ENCODE data around the gene CRIP2. TPM values are rescaled to one million over a fixed set of nuclear protein-coding genes. Genes with fewer than 3 reads are reported as not detected.

Gene CRIP2
- total and polyA plus RNA-seq, 2 of the 4 experiments (the other 2 are of a cell fraction) = 18.1 to 123 TPM

GRCh38 chr14:105505101-105505500, 30.5 kb downstream of the CRIP2 start:
- in situ Hi-C loops (cut with MboI; ENCODE audit: low sequenced_read_pairs) = no loop called here
- no peak overlapping the region for H3K4me2 ChIP-seq (ENCODE audit: low read depth, low read length)
- intact Hi-C loops (cut with micrococcal nuclease) = no loop called here

More at GRCh38 chr14:105505101-105505500, 30.5 kb downstream of the CRIP2 start:
- ChIA-PET POLR2A (ENCODE audit: unreplicated experiment) (no interaction called here), CTCF (interaction anchor here (0.5 kb wide), 1 partner anchor 492 kb away, joined by 3 read pairs; no protein-coding TSS in a partner anchor)
- H2AK5ac ChIP-seq (ENCODE audit: low read depth, low read length) = no peak overlapping the region
- H3K9me1 ChIP-seq (ENCODE audit: insufficient read depth, low read length) = no peaks in the 10 kb centered on the region
- H3K4ac ChIP-seq (ENCODE audit: low read depth, low read length) = no peak overlapping the region
- no peaks in the 10 kb centered on the region for H4K20me1 ChIP-seq (ENCODE audit: insufficient read depth, low read length)
- DNase-seq = no peak
- H4K5ac ChIP-seq (ENCODE audit: low read depth, low read length) = no peak overlapping the region
- TF ChIP-seq FOS (IDR thresholded peaks at IDR 0.05; ENCODE audit: low read depth, low read length) (no peak), RCOR1 (IDR thresholded peaks at IDR 0.05; ENCODE audit: insufficient replicate concordance, low read length) (no peak), MXI1 (IDR thresholded peaks at IDR 0.05; ENCODE audit: borderline replicate concordance, low read depth, low read length) (no peak), POLR2A (IDR thresholded peaks at IDR 0.05; ENCODE audit: low read depth, low read length) (no peak), MAFK (IDR thresholded peaks at IDR 0.05; ENCODE audit: low read depth, low read length) (no peak), MAZ (IDR thresholded peaks at IDR 0.05; ENCODE audit: borderline replicate concordance, low read depth, low read length) (no peak), BHLHE40 (IDR thresholded peaks at IDR 0.05; ENCODE audit: low read depth, low read length) (no peak), CEBPB (IDR thresholded peaks at IDR 0.05; ENCODE audit: low read depth, low read length) (no peak), NFE2L2 (IDR thresholded peaks at IDR 0.05; ENCODE audit: low read depth, low read length) (no peak), RAD21 (IDR thresholded peaks at IDR 0.05; ENCODE audit: low read length) (no peak), RFX5 (IDR thresholded peaks at IDR 0.05; ENCODE audit: low read depth, low read length) (no peak), SMC3 (IDR thresholded peaks at IDR 0.05; ENCODE audit: low read depth, low read length) (no peak), CHD1 (IDR thresholded peaks at IDR 0.05; ENCODE audit: low read depth, low read length) (no peak)
- TF ChIP-seq, protein P1, sequence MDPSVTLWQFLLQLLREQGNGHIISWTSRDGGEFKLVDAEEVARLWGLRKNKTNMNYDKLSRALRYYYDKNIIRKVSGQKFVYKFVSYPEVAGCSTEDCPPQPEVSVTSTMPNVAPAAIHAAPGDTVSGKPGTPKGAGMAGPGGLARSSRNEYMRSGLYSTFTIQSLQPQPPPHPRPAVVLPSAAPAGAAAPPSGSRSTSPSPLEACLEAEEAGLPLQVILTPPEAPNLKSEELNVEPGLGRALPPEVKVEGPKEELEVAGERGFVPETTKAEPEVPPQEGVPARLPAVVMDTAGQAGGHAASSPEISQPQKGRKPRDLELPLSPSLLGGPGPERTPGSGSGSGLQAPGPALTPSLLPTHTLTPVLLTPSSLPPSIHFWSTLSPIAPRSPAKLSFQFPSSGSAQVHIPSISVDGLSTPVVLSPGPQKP (IDR thresholded peaks at IDR 0.05; ENCODE audit: borderline replicate concordance, low read depth, low read length) = no peak
- TF ChIP-seq, protein P2, sequence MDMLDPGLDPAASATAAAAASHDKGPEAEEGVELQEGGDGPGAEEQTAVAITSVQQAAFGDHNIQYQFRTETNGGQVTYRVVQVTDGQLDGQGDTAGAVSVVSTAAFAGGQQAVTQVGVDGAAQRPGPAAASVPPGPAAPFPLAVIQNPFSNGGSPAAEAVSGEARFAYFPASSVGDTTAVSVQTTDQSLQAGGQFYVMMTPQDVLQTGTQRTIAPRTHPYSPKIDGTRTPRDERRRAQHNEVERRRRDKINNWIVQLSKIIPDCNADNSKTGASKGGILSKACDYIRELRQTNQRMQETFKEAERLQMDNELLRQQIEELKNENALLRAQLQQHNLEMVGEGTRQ (IDR thresholded peaks at IDR 0.05; ENCODE audit: low read depth, low read length) = no peak
- no peak overlapping the region for H3K27ac ChIP-seq (ENCODE audit: insufficient read depth, low read length)
- no peaks in the 10 kb centered on the region for H3K79me1 ChIP-seq (ENCODE audit: low read depth in 1 of 2, low read length in 2 of 2)
- no peaks in the 10 kb centered on the region for H3K9me3 ChIP-seq (ENCODE audit: control insufficient read depth, insufficient read depth, low read length)
- H2AK9ac ChIP-seq (replicated peaks; ENCODE audit: low read depth, low read length, poor library complexity) = no peak overlapping the region
- ATAC-seq (ENCODE audit: low read depth) = no peak
- H2BK120ac ChIP-seq (ENCODE audit: low read depth, low read length) = no peak overlapping the region
- H2BK5ac ChIP-seq (ENCODE audit: low read depth, low read length, poor library complexity, severe bottlenecking) = no peak overlapping the region
- H3K23ac ChIP-seq (ENCODE audit: low read depth, low read length) = no peak overlapping the region
- no peak overlapping the region for H3K9ac ChIP-seq (ENCODE audit: low read depth, low read length)
- no peak overlapping the region for H2AFZ ChIP-seq (replicated peaks; ENCODE audit: low read length, poor library complexity)
- no TSS peak for BruUV-seq (replicated peaks)
- no peaks in the 10 kb centered on the region for H3K4me1 ChIP-seq (ENCODE audit: control insufficient read depth, insufficient read depth, low read length)
- H4K8ac ChIP-seq (ENCODE audit: low read depth in 2 of 2, low read length in 2 of 2) = no peak overlapping the region
- no peak overlapping the region for H2BK20ac ChIP-seq (ENCODE audit: low read depth, low read length)
- H3K18ac ChIP-seq (ENCODE audit: low read depth, low read length) = no peak overlapping the region
- no peak overlapping the region for H3K14ac ChIP-seq (replicated peaks; ENCODE audit: low read depth, low read length)
- 84% methylated on average over 9 of the region's 16 CpGs; no CpG with 5 or more reads in 1 of the 2 experiments for WGBS, 2 experiments (ENCODE audit: extremely low coverage in 2 of 2, insufficient read length in 1 of 2)
- no peak overlapping the region for H2BK15ac ChIP-seq (ENCODE audit: low read depth, low read length)
- H3K36me3 ChIP-seq (ENCODE audit: control insufficient read depth, insufficient read depth, low read length) = no peaks in the 10 kb centered on the region
- dilution Hi-C loops (cut with HindIII; ENCODE audit: low sequenced_read_pairs, unreplicated experiment) = no loop called here
- H3K56ac ChIP-seq (ENCODE audit: extremely low read depth, insufficient read depth, low read length) = no peak overlapping the region
- H3K27me3 ChIP-seq (ENCODE audit: control insufficient read depth, insufficient read depth, low read length) = peaks cover 9% of the 10 kb centered on the region
- H3K4me3 ChIP-seq (ENCODE audit: insufficient read depth, low read depth, low read length) = no peak overlapping the region
- no peak overlapping the region for H4K91ac ChIP-seq (ENCODE audit: insufficient read depth, low read depth, low read length)
